Measurements from ENCODE around the gene RSPH10B. TPM values are rescaled to one million over a fixed set of nuclear protein-coding genes. Genes with fewer than 3 reads are reported as not detected.
"Not testable (repeated sequence)": the region's sequence is repeated elsewhere in the genome, so short reads cannot be mapped to it uniquely, and the experiment has no call there.

RSPH10B gene
- total RNA-seq, 1 donor from 2014 or later, result 0.44 TPM

DNA sequence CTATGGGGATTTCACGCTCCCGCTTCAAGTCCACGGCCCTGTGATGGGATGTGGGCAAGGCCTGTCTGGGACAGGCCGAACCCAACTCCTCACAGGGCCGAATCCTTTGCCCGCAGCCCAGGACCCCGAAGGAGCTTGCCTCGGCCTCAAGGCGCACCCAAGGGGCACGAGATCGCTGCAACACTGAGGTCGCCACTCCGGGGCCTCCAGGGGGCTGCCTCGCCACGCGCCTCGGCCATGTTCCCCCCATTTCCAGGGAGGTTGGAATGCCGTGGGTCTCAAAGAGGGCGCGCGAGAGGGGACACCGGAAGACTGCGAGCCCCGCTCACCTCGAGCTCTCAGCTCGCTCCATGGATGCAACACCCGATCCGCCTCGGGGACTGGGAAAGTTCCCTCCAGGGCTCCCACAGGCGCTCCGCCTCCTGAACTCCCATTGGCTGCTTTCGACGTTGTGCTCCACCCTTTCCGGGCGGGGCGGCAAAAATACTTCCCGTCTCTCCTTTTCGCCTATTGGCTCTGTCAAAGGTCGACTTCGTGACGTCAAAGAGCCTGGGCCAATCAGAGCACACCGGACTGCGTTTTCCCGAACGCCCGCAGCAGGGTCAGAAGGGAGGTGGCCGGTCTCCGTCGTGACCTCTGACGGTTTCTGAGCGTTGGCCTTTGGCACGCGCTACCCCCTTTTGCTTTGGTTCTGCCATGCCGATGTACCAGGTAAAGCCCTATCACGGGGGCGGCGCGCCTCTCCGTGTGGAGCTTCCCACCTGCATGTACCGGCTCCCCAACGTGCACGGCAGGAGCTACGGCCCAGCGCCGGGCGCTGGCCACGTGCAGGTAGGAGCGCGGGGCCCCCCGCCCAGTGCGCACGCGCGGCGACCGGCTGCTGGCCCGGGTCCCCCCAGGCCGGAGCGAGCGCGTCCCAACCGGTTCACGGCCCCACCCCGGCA, 38.5 kb upstream of the RSPH10B start, which contains the start of the genes AIMP2 and PMS2:
TSS of gene AIMP2 (plus strand) at position 605 of the 944 bp plus-strand sequence. CDS start at position 697, 92 bp downstream.
TSS of gene PMS2 (minus strand) at position 382 of the 944 bp plus-strand sequence. CDS start at position 352, 30 bp downstream.
- H3K27ac Mint-ChIP-seq (ENCODE audit: unreplicated experiment), result peak within 1 kb of the TSS; percentile 81
- no peaks in the 10 kb centered on the region for H3K36me3 Mint-ChIP-seq (ENCODE audit: low read depth, unreplicated experiment)
- peaks cover 4% of the 10 kb centered on the region for H3K4me1 Mint-ChIP-seq (ENCODE audit: unreplicated experiment)
- no peaks in the 10 kb centered on the region for H3K27me3 Mint-ChIP-seq (ENCODE audit: unreplicated experiment)
- peak within 1 kb of the TSS; percentile 91 for H3K4me3 Mint-ChIP-seq (ENCODE audit: unreplicated experiment)
- peak; percentile 94 for DNase-seq (ENCODE audit: low spot score)
- no peaks in the 10 kb centered on the region for H3K9me3 Mint-ChIP-seq (ENCODE audit: unreplicated experiment)
- TF ChIP-seq, protein P1, sequence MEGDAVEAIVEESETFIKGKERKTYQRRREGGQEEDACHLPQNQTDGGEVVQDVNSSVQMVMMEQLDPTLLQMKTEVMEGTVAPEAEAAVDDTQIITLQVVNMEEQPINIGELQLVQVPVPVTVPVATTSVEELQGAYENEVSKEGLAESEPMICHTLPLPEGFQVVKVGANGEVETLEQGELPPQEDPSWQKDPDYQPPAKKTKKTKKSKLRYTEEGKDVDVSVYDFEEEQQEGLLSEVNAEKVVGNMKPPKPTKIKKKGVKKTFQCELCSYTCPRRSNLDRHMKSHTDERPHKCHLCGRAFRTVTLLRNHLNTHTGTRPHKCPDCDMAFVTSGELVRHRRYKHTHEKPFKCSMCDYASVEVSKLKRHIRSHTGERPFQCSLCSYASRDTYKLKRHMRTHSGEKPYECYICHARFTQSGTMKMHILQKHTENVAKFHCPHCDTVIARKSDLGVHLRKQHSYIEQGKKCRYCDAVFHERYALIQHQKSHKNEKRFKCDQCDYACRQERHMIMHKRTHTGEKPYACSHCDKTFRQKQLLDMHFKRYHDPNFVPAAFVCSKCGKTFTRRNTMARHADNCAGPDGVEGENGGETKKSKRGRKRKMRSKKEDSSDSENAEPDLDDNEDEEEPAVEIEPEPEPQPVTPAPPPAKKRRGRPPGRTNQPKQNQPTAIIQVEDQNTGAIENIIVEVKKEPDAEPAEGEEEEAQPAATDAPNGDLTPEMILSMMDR (IDR thresholded peaks at IDR 0.05; ENCODE audit: unreplicated experiment), result no peak

DNA sequence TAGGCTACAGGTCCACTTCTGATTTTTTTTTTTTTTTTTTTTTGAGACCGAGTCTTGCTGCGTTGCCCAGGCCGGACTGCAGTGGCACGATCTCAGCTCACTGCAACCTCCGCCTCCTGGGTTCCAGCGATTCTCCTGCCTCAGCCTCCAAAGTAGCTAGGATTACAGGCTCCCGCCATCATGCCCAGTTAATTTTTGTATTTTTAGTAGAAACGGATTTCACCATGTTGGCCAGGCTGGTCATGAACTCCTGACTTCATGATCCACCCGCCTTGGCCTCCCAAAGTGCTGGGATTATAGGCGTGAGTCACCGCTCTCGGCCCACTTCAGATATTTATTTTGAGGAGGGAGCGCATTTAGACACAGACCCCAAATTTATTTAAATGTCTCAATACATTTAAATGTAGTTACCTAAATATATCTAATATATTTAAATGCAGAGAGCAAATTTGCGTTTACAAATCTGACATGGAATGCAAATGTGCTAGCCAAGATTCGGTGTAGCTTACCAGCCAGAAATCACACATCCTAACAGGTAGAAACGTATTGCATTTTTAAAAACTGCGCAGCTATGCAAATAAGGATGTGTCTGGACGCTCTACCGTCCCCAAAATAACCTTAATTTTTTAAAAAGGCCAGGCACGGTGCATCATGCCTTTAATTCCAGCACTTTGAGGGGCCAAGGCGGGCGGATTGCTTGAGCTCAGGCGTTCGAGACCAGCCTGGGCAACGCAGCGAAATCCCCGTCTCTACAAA, 37.5 kb upstream of the RSPH10B start:
- not testable (repeated sequence) for H3K9me3 Mint-ChIP-seq (ENCODE audit: unreplicated experiment); H3K36me3 Mint-ChIP-seq (ENCODE audit: low read depth, unreplicated experiment); DNase-seq (ENCODE audit: low spot score); H3K4me1 Mint-ChIP-seq (ENCODE audit: unreplicated experiment); H3K27ac Mint-ChIP-seq (ENCODE audit: unreplicated experiment); H3K27me3 Mint-ChIP-seq (ENCODE audit: unreplicated experiment)
- peak overlapping the region; percentile 91 for H3K4me3 Mint-ChIP-seq (ENCODE audit: unreplicated experiment)

DNA sequence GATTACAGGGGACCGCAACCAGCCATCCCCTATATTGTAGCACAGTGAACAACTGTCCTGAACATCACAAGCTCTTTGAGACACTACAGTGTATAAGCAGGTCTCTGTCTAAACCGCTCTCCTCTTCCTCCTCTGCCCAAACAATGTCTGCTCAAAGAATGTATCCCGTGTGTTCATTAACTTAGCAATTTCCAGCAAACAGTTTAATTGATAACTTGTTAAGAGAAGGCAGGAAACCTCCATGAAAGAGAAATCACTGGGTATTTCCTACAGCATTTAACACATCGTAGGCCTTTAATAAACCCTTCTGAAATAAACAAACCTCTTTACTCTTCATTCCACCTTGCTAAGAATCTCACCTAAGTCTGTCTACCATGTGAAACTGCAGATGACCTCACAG, 36.9 kb upstream of the RSPH10B start:
- Mint-ChIP-seq H3K4me3 (ENCODE audit: unreplicated experiment) (no peak overlapping the region), H3K27me3 (ENCODE audit: unreplicated experiment) (no peaks in the 10 kb centered on the region), H3K36me3 (ENCODE audit: low read depth, unreplicated experiment) (peaks cover 3% of the 10 kb centered on the region), H3K4me1 (ENCODE audit: unreplicated experiment) (peaks cover 4% of the 10 kb centered on the region), H3K27ac (ENCODE audit: unreplicated experiment) (no peak overlapping the region), H3K9me3 (ENCODE audit: unreplicated experiment) (no peaks in the 10 kb centered on the region)
- no peak for DNase-seq (ENCODE audit: low spot score)
- TF ChIP-seq, protein P1 (IDR thresholded peaks at IDR 0.05; ENCODE audit: unreplicated experiment), result no peak

DNA sequence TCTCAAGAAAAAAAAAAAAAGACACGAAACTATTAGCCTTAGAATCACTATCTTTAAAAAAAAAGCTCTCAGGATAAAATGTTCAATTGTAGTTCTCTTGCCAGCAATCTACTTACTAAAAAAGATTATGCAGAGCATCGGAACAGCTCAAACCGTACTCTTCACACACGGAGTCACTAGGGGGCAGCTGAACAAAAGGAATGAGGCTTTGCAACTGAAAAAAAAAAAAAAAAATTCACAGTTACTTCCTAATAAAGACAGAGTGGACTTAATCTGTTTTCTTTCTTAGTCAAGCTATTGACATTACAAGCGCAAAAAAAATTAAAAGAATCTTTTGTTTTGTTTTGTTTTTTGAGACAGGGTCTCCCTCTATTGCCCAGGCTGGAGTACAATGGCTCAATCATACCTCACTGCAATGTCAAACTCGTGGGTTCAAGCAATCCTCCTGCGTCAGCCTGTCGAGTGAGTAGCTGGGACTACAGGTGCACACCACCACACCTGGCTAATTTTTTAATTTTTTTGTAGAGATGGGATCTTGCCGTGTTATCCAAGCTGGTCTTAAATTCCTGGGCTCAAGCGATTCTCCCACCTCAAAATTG, 26.8 kb upstream of the RSPH10B start:
- Mint-ChIP-seq H3K27ac (ENCODE audit: unreplicated experiment) (no peak overlapping the region), H3K9me3 (ENCODE audit: unreplicated experiment) (no peaks in the 10 kb centered on the region), H3K4me1 (ENCODE audit: unreplicated experiment) (no peaks in the 10 kb centered on the region), H3K27me3 (ENCODE audit: unreplicated experiment) (no peaks in the 10 kb centered on the region), H3K36me3 (ENCODE audit: low read depth, unreplicated experiment) (peaks cover 20% of the 10 kb centered on the region), H3K4me3 (ENCODE audit: unreplicated experiment) (no peak overlapping the region)
- DNase-seq (ENCODE audit: low spot score), result peak; percentile 23
- TF ChIP-seq, protein P1 (IDR thresholded peaks at IDR 0.05; ENCODE audit: unreplicated experiment), result no peak

DNA sequence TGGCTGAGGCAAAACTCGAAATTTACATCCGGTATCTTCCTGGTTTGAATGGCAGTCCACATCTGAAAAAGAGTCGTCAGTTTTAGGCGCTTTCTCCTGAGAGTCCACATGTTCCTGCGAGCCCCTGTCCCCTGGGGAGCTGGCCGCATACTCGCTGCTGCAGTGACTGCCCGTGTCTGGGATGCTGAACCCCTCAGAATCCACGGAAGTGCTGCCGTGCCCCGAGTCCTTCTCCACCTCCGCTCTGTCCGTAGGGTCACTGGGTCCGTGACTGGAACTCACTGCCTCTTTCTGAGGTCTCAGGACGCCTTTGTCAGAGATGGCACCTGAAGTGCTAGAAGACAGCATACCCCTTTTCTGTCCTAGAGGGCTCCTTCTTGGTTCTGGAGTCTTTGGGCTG, 16.6 kb upstream of the RSPH10B start:
- H3K9me3 Mint-ChIP-seq (ENCODE audit: unreplicated experiment); H3K4me1 Mint-ChIP-seq (ENCODE audit: unreplicated experiment); H3K27me3 Mint-ChIP-seq (ENCODE audit: unreplicated experiment); H3K27ac Mint-ChIP-seq (ENCODE audit: unreplicated experiment); DNase-seq (ENCODE audit: low spot score); H3K4me3 Mint-ChIP-seq (ENCODE audit: unreplicated experiment): not testable (repeated sequence)
- H3K36me3 Mint-ChIP-seq (ENCODE audit: low read depth, unreplicated experiment), result peaks cover 17% of the 10 kb centered on the region

DNA sequence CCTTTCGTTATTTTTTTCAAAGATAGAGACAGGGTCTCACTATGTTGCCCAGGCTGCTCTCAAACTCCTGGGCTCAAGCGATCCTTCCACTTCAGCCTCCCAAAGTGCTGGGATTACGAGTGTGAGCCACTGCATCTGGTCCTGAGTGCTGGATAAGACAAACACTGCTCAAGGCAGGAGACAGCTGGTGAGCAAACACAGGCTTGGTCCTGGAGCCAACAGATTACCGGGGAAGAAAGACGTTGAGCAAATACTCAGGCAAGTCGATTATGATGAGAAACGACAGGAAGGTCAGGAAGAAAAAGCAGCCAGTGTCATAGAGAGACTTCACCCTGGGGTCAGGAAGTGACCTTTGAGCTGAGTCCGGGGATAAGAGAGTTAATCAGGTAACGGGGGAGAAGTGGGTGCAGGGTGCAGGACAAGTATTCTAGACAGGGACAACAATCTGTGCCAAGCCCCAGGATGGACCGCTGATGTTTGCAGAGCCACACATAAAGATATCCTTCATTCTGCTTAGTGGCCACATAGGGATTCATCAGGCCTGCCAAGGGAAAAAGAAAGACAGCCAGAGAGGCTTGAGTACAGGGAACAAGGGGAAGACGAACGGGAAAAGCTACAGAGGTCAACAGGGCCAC, 9.3 kb upstream of the RSPH10B start:
- H3K4me3 Mint-ChIP-seq (ENCODE audit: unreplicated experiment); H3K27me3 Mint-ChIP-seq (ENCODE audit: unreplicated experiment); H3K36me3 Mint-ChIP-seq (ENCODE audit: low read depth, unreplicated experiment); H3K9me3 Mint-ChIP-seq (ENCODE audit: unreplicated experiment); H3K27ac Mint-ChIP-seq (ENCODE audit: unreplicated experiment); H3K4me1 Mint-ChIP-seq (ENCODE audit: unreplicated experiment); DNase-seq (ENCODE audit: low spot score): not testable (repeated sequence)

DNA sequence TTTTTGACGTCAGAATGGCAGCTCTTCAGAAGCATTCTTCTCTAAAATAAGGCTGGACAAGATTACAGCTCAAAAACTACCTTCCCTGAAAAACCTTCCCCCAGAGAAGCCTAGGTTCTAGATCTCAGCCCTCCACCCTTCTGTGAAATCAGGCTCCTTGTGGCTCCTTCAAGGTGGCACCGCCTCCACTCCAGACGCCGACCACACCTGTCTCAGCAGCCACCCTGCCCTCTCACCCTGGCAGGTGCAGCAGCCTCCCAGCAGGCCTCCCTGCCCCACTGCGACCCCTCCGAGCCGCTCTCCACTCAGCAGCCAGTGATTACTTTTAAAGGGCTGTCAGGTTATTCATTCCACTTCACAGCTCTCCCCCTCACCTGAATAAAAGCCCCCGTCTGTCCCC, 3.1 kb upstream of the RSPH10B start:
- not testable (repeated sequence) for DNase-seq (ENCODE audit: low spot score); H3K27me3 Mint-ChIP-seq (ENCODE audit: unreplicated experiment); H3K4me1 Mint-ChIP-seq (ENCODE audit: unreplicated experiment); H3K9me3 Mint-ChIP-seq (ENCODE audit: unreplicated experiment); H3K36me3 Mint-ChIP-seq (ENCODE audit: low read depth, unreplicated experiment); H3K4me3 Mint-ChIP-seq (ENCODE audit: unreplicated experiment); H3K27ac Mint-ChIP-seq (ENCODE audit: unreplicated experiment)

DNA sequence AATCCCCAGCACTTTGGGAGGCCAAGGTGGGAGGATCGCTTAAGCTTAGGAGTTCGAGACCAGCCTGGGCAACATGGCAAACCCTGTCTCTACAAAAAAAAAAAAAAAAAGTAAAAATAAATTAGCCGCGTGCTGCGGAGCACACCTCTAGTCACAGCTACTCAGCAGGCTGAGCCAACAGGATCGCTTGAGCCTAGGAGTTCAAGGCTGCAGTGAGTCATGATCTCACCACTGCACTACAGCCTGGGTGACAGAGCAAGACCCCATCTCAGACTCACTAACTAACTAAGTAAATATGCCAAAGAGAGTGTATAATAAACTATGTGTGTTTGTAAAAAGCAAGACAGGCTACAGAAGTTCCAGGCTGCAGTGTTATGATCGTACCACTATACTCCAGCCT, 6.7 kb downstream of the RSPH10B start:
- H3K9me3 Mint-ChIP-seq (ENCODE audit: unreplicated experiment); DNase-seq (ENCODE audit: low spot score); H3K4me3 Mint-ChIP-seq (ENCODE audit: unreplicated experiment); H3K36me3 Mint-ChIP-seq (ENCODE audit: low read depth, unreplicated experiment); H3K4me1 Mint-ChIP-seq (ENCODE audit: unreplicated experiment); H3K27ac Mint-ChIP-seq (ENCODE audit: unreplicated experiment); H3K27me3 Mint-ChIP-seq (ENCODE audit: unreplicated experiment): not testable (repeated sequence)
